GM12892 (cell line): ENCODE measurements around the gene LMX1A.

Experiments
- DNase-seq: peaks from one replicate; pipeline ENCODE4 v3.0.0; 2011; ENCODE audit not compliant: insufficient read length
- FAIRE-seq: peaks from 2 replicates; lab custom pipeline; 2011; peaks lifted over from hg19 to GRCh38; lab: Jason Lieb, UNC
- POLR2A ChIP-seq: IDR thresholded peaks from 2 replicates; pipeline ENCODE4 v1.6.1; 2011; ENCODE audit warnings: low read depth, low read length, control low read depth
- POLR2AphosphoS5 ChIP-seq: IDR thresholded peaks from 2 replicates; pipeline ENCODE4 v1.6.1; 2011; ENCODE audit warnings: low read depth, low read length, control low read depth
- TAF1 ChIP-seq: IDR thresholded peaks from 2 replicates; pipeline ENCODE4 v1.6.1; 2011; ENCODE audit warnings: low read depth, mild to moderate bottlenecking, control low read depth, low read length, borderline replicate concordance

Gene LMX1A

DNA sequence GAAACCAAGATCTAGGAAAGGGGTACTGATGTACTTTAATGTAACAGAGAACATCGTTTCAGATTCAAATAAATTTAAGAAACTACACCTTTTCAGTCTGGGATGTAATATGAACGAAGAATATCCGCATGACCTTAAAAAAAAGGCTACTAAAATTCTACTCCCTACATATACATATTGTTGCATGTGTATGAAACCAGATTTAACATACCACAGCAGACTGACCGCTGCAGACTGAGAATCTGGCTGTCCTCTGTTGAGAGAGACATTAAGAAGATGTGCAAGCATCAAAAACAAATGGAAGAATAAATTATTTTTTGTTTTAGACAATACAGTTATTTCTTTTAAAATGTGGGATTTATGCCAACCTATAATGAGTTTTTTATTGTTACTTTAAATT lies 166.6 kb downstream of the LMX1A start:
- FAIRE-seq (no peak), DNase-seq (no peak)
- TF ChIP-seq POLR2AphosphoS5 (no peak), TAF1 (no peak), POLR2A (no peak)

DNA sequence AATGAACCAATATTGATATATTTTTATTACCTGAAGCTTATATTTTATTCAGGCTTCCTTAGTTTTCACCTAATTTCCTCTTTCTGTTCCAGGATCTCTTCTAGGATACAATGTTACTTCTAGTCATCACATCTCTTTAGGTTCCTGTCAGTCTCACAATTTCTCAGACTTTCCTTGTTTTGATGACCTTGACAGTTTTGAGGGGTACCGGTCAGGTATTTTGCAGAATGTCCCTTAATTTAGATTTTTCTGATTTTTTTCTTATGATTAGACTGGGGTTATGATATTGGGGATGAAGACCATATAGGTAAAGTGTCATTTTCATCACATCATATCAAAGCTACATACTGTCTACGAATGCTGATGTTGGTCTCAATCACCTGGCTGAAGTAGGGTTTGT lies 167.5 kb downstream of the LMX1A start:
- DNase-seq (no peak), FAIRE-seq (no peak)
- TF ChIP-seq POLR2A: no peak
- no peak for TF ChIP-seq TAF1

DNA sequence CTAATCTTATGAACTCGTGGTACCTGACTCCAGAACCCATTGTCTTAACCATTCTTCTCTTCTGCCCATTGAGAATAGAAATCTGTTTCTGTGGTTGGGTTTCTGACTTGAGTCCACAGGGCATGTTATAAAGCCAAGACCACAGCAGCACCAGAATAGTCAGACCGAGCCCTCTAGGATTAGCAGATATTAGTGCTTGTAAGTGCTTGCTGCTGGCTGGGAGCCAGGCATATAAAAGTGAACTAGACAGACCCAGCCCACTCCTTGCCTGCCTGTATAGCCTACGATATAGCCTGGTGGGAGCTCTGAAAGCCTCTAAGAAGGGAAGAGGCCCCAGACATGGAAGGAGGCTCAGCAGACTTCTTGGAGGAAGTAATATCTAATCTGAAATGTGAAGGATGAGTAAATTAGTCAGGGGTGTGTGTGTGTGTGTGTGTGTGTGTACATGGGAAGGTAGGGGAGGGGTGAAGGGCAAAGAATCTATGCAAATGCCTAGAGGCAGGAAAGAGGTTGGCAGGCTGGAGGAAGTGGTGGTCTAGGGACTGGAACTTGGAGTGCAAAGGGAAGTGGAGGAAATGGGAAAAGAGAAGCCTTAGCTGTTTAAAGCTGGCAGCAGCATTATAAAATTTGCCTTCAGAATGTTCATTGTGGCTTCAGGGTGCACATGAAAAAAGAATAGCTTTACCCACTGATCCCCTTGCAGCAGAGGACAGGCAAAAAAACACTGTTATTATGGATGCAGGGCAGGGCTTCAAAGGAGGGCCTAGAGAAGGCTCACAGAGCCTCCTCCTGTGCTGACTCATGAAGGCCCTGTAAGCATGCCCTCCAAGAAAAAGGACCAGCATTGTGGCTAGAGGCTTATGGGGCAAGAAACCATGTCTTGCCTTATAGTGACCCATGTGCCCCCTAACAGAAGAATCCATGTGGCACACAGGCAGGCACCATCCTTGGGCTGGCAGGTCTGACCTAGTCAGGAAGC lies 169.2 kb downstream of the LMX1A start:
- TF ChIP-seq POLR2A: no peak
- no peak for TF ChIP-seq POLR2AphosphoS5
- TF ChIP-seq TAF1: no peak
- no peak for FAIRE-seq
- no peak for DNase-seq

DNA sequence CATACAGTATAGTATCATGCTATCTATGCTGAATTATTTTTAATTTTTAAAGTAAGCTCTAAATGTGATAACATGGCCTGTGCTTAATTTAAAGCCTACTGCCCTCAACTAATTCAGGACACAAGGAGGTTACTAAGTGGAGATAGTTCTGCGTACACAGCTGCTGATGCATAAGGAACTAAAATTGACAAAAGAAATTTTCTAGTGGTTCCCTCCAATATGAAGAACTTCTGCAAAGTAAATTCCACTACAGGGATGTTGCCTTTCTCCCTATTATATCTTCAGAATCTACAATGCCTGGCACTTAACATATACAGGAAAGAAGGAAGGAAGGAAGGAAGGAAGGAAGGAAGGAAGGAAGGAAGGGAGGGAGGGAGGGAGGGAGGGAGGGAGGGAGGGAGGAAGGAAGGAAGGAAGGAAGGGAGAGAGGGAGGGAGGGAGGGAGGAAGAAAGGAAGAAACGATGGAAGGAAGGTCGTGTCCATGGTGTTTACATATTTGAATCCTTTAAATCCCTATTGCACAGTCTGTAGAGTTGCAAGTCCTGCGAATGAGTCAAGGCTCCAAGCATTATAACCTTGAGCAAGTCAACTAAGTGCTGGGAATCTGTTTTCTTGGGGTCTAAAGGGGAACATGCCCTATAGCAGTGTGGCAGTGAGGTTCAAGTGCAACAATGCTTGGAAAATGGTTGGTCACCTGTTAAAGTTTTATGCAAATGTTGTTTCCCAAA lies 171.2 kb downstream of the LMX1A start:
- TF ChIP-seq POLR2AphosphoS5 (no peak), POLR2A (no peak), TAF1 (no peak)
- DNase-seq: no peak

DNA sequence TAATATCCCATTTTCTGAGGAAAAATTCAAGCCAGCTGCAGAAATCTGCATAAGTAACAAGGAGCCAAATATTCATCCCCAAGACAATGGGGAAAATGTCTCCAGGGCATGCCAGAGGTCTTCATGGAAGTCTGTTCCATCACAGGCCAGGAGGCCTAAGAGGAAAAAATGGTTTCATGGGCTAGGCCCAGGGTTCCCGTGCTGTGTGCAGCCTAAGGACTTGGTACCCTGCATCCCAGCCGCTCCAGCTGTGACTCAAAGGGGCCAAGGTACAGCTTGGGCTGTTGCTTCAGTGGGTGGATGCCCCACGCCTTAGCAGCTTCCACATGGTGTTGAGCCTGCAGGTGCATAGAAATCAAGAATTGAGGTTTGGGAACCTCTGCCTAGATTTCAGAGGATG lies 173.5 kb downstream of the LMX1A start:
- DNase-seq: no peak
- TF ChIP-seq TAF1: no peak
- TF ChIP-seq POLR2AphosphoS5: no peak
- no peak for TF ChIP-seq POLR2A
- FAIRE-seq: no peak

More for the DNA sequence above, 171.2 kb downstream of the LMX1A start:
- FAIRE-seq: no peak

DNA sequence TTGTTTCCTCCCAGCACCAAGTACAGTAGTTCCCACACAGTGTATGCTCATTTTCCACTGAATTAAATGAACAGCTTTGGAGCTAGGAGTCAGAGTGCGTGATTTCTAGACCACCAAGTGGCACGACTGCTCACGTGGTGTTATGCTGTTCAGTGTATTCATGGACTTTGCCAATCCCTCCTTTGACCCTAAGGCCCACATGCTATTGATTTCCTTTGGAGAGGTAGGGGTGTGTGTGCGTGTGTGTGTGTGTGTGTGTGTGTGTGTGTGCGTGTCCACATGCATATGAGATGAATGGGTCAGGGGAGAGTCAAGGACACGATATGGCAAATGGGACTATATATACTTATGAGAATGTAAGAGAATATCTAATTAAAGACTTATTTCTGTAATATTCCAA lies 177.2 kb downstream of the LMX1A start:
- no peak for FAIRE-seq
- DNase-seq: no peak
- no peak for TF ChIP-seq POLR2A
- no peak for TF ChIP-seq POLR2AphosphoS5
- TF ChIP-seq TAF1: no peak

DNA sequence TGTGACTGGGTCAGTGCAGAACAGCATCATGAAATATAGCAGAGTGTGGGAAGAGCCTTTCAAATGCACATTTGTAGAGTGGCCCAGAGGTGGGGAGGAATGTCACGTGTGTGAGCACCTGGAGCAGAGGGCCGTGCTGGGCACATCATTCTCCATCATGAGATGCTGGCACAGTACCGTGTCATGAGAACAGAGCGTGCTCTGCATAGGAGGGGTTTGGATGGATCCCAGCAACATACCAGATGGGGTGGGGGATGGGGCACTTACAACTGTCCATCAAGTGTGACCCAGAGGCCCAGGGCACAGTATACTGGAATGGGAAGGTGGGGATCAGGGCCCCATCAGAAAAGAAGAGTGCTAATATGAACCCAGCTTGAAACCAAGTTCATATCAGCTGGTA lies 182.0 kb downstream of the LMX1A start:
- no peak for DNase-seq
- TF ChIP-seq POLR2A (no peak), POLR2AphosphoS5 (no peak), TAF1 (no peak)
- FAIRE-seq: no peak

DNA sequence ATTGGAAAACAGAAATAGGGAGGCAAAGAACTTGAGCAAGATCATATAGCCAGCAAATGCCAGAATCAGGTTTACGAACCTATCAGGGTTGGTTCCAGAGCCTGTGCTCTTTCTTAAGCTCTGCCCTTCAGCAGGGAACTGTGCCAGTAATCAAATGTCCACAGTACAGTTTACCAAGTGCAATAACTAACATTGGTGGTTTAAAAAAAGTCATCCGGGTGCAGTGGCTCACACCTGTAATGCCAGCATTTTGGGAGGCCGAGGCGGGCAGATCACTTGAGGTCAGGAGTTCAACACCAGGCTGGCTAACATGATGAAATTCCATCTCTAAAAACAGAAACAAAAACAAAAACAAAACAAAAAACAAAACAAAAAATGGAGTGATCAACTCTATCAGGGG lies 182.7 kb downstream of the LMX1A start:
- no peak for TF ChIP-seq TAF1
- no peak for TF ChIP-seq POLR2A
- TF ChIP-seq POLR2AphosphoS5: no peak
- DNase-seq (no peak), FAIRE-seq (no peak)

DNA sequence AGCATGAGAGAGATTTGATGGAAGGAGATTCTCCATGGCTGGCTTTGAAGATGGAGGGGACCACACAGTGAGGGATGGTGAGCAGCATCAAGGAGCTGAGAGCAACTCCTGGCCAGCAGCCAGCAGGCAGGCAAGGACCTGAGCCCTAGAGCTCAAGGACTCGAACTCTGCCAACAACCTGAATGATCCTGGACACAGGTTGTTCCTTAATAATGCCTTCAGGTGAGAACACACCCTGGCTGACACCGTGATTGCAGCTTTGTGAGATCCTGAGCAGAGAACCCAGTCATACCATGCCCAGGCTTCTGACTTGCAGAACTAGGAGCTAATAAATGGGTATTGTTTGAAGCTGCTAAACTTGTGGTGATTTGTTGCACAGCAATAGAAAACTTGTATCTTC lies 183.1 kb downstream of the LMX1A start:
- TF ChIP-seq POLR2A (no peak), TAF1 (no peak), POLR2AphosphoS5 (no peak)
- FAIRE-seq: no peak

DNA sequence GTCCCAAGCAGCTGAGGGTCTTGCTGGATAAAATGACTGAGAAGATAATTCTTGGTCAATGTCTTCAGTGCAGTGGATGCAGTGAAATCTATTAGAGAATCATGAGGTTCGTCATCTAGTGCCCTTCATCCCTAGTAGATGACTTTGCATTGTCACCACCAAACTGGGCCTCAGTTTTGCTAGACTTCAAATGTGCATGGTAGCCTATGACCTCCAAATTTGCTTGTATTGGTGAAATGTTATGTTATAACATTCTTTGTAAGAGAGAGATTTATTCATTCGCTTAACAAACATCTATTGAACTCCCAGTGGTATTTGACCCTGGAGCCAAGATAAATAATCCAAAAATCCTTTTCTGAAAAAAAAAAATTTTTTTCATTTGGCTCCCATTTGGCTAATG lies 183.8 kb downstream of the LMX1A start:
- no peak for TF ChIP-seq TAF1
- TF ChIP-seq POLR2AphosphoS5: no peak
- DNase-seq (no peak), FAIRE-seq (no peak)

More for the DNA sequence above, 183.1 kb downstream of the LMX1A start:
- no peak for DNase-seq

DNA sequence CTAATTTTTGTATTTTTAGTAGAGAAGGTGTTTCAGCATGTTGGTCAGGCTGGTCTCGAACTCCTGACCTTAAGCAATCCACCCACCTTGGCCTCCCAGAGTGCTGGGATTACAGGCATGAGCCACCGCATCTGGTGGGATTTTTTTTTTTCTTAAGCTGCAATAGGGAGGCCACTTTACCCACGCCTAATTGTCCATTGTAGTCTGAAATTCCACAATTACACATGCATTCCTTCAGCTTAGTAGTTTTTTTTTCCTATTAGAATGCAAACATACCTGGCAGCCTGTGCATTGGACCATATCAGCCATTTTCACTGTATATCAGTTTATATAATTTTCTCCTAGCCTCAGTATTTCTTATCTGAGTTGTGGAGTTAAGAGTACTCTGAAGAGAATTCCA lies 186.8 kb downstream of the LMX1A start:
- no peak for DNase-seq
- no peak for FAIRE-seq
- TF ChIP-seq POLR2A: no peak
- no peak for TF ChIP-seq POLR2AphosphoS5
- TF ChIP-seq TAF1: no peak

DNA sequence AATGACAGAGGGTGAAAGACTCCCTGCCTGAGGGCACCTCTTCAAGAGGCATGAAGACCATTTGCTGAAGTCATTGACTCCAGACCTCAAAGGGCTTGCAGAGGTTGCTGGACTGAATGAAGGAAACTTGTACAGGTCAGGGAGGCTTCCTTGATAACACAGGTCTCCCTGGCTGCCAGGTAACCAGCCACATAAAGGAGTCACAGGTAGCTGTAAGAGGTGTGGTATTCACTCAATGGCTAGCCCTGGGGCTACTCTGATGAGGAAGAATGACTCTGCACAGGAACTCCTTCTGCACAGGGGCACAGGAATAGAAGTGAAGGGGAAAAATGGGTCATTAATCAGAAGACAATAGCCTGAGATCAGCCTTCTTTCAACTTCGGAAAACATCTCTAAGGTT lies 187.5 kb downstream of the LMX1A start:
- DNase-seq: no peak
- FAIRE-seq: no peak
- TF ChIP-seq TAF1: no peak
- TF ChIP-seq POLR2AphosphoS5: no peak
- TF ChIP-seq POLR2A: no peak
